Articular chondrocyte of knee joint (primary cell): ENCODE measurements around the gene KLK4. TPM values are rescaled to one million over a fixed set of nuclear protein-coding genes. Genes with fewer than 3 reads are reported as not detected.

Experiments used
- total RNA-seq: library from RNA; depleted of rRNA; stranded (reverse); fragments of >200 nt; gene quantifications from 2 replicates; pipeline ENCODE4 v1.2.3, GENCODE V29; 2012

Gene KLK4
- total RNA-seq: not detected in 2 replicates

GRCh38 chr19:50911206-50912101 lies at the start of gene KLK4:
TSS of gene KLK4 (minus strand) at chr19:50911395. CDS start at chr19:50910738, 657 bp downstream.

GRCh38 chr19:50952910-50953309 lies 41.7 kb upstream of the KLK4 start, which contains the start of gene KLK5:
TSS of gene KLK5 (minus strand) at chr19:50953038. CDS start at chr19:50952657, 381 bp downstream.

GRCh38 chr19:50873056-50873455 lies 38.1 kb downstream of the KLK4 start, which contains the start of gene KLK2:
TSS of gene KLK2 (plus strand) at chr19:50873439. CDS start at chr19:50873474, 35 bp downstream.

Other genes with a start within 250 kb of the KLK4 start
- 0.52 and 1.2 TPM in 2 replicates for gene SHANK1, start 191.6 kb downstream of the KLK4 start, total RNA-seq
- gene CLEC11A, start 188.0 kb downstream of the KLK4 start, total RNA-seq: 9.4 and 17.7 TPM in 2 replicates
- gene GPR32, start 140.9 kb downstream of the KLK4 start, total RNA-seq: not detected in 2 replicates
- not detected in 2 replicates for gene ACP4, start 121.0 kb downstream of the KLK4 start, total RNA-seq
- gene KLK1, start 87.6 kb downstream of the KLK4 start, total RNA-seq: not detected in 2 replicates
- gene KLK15, start 77.8 kb downstream of the KLK4 start, total RNA-seq: not detected in 2 replicates
- not detected in 2 replicates for gene KLK3, start 56.5 kb downstream of the KLK4 start, total RNA-seq
- not detected in 2 replicates for gene KLK2, start 38.0 kb downstream of the KLK4 start, total RNA-seq
- not detected in 2 replicates for gene KLK5, start 41.6 kb upstream of the KLK4 start, total RNA-seq
- gene KLK6, start 58.2 kb upstream of the KLK4 start, total RNA-seq: not detected in 2 replicates
- gene KLK7, start 72.5 kb upstream of the KLK4 start, total RNA-seq: not detected in 2 replicates
- gene KLK8, start 90.2 kb upstream of the KLK4 start, total RNA-seq: not detected in 2 replicates
- gene KLK10, start 108.3 kb upstream of the KLK4 start, total RNA-seq: not detected in 2 replicates
- not detected in 2 replicates for gene KLK11, start 115.2 kb upstream of the KLK4 start, total RNA-seq
- gene KLK12, start 123.6 kb upstream of the KLK4 start, total RNA-seq: not detected in 2 replicates
- not detected in 2 replicates for gene KLK13, start 153.7 kb upstream of the KLK4 start, total RNA-seq
- gene KLK14, start 171.5 kb upstream of the KLK4 start, total RNA-seq: not detected in 2 replicates
- gene CTU1, start 197.0 kb upstream of the KLK4 start, total RNA-seq: 2.5 and 3.6 TPM in 2 replicates
- gene SIGLEC9, start 213.5 kb upstream of the KLK4 start, total RNA-seq: not detected in 2 replicates
- gene SIGLEC7, start 230.9 kb upstream of the KLK4 start, total RNA-seq: not detected in 2 replicates